ENCODE data around the gene TRMT1.

The TRMT1 gene

GRCh38 chr19:13076320-13076719 lies 40.2 kb downstream of the TRMT1 start:
- no peak for TF ChIP-seq CTCF (IDR thresholded peaks at IDR 0.05; ENCODE audit: control insufficient read depth, insufficient read depth, low read depth, low read length, missing control alignments)
- no peak overlapping the region for H3K4me3 ChIP-seq (ENCODE audit: control insufficient read depth, low read depth, low read length)
- no peak for DNase-seq (ENCODE audit: low read depth)

GRCh38 chr19:13074378-13074777 lies 42.2 kb downstream of the TRMT1 start:
- no peak for DNase-seq (ENCODE audit: low read depth)
- H3K4me3 ChIP-seq (ENCODE audit: control insufficient read depth, low read depth, low read length), result no peak overlapping the region
- TF ChIP-seq CTCF (IDR thresholded peaks at IDR 0.05; ENCODE audit: control insufficient read depth, insufficient read depth, low read depth, low read length, missing control alignments), result no peak

- no peak for DNase-seq (ENCODE audit: low read depth)
- no peak overlapping the region for H3K4me3 ChIP-seq (ENCODE audit: control insufficient read depth, low read depth, low read length)
- TF ChIP-seq CTCF (IDR thresholded peaks at IDR 0.05; ENCODE audit: control insufficient read depth, insufficient read depth, low read depth, low read length, missing control alignments), result no peak
Measured at GRCh38 chr19:13073263-13073662, 43.3 kb downstream of the TRMT1 start.

GRCh38 chr19:13072188-13072908 lies 44.2 kb downstream of the TRMT1 start:
- no peak for TF ChIP-seq CTCF (IDR thresholded peaks at IDR 0.05; ENCODE audit: control insufficient read depth, insufficient read depth, low read depth, low read length, missing control alignments)
- H3K4me3 ChIP-seq (ENCODE audit: control insufficient read depth, low read depth, low read length), result no peak overlapping the region
- DNase-seq (ENCODE audit: low read depth), result no peak

GRCh38 chr19:13071444-13072187 lies 44.9 kb downstream of the TRMT1 start:
- TF ChIP-seq CTCF (IDR thresholded peaks at IDR 0.05; ENCODE audit: control insufficient read depth, insufficient read depth, low read depth, low read length, missing control alignments), result no peak
- no peak overlapping the region for H3K4me3 ChIP-seq (ENCODE audit: control insufficient read depth, low read depth, low read length)
- no peak for DNase-seq (ENCODE audit: low read depth)

GRCh38 chr19:13070425-13071140 lies 46.0 kb downstream of the TRMT1 start:
- TF ChIP-seq CTCF (IDR thresholded peaks at IDR 0.05; ENCODE audit: control insufficient read depth, insufficient read depth, low read depth, low read length, missing control alignments), result no peak
- no peak overlapping the region for H3K4me3 ChIP-seq (ENCODE audit: control insufficient read depth, low read depth, low read length)
- DNase-seq (ENCODE audit: low read depth), result no peak
